ENCODE data around the gene EHD3.

EHD3 gene

GRCh38 chr2:31270131-31270530, 36.2 kb downstream of the EHD3 start:
- TF ChIP-seq CTCF (IDR thresholded peaks at IDR 0.05; ENCODE audit: low read depth, low read length, missing control alignments), result no peak
- Histone ChIP-seq H3K36me3 (replicated peaks) (peaks cover 2% of the 10 kb centered on the region), H3K27ac (no peak overlapping the region), H3K27me3 (replicated peaks) (no peaks in the 10 kb centered on the region), H3K4me3 (ENCODE audit: low read depth, low read length) (no peak overlapping the region)
- in situ Hi-C loops (cut with HindIII; ENCODE audit: low pct_ligation_motif_present, low sequenced_read_pairs), result no loop called here
- DNase-seq, result peak; percentile 34

DNA sequence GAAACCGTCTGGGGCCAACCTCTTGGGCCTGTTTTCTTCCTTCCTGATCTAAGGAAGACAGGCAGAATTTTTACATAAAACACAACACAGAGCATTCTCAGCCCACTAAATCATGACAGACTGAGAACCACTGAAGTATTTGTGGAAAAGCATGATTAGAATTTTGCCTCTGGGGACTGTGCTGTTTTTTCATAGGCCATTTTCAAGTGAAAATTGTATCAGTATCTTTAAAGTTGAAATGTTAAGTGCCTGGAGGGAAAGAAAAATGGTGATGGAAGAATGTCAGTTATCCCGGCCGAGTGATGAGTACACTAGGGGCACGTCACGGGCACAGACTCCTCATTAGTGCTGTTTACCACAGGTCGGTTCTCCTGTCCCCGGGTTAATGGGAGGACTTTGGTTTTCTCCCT, 36.9 kb downstream of the EHD3 start:
- H3K27ac ChIP-seq, result no peak overlapping the region
- in situ Hi-C loops (cut with HindIII; ENCODE audit: low pct_ligation_motif_present, low sequenced_read_pairs), result no loop called here

GRCh38 chr2:31271851-31272267, 37.9 kb downstream of the EHD3 start:
- H3K4me3 ChIP-seq (ENCODE audit: low read depth, low read length), result no peak overlapping the region
- H3K36me3 ChIP-seq (replicated peaks), result no peaks in the 10 kb centered on the region
- peak; percentile 42 for DNase-seq
- in situ Hi-C loops (cut with HindIII; ENCODE audit: low pct_ligation_motif_present, low sequenced_read_pairs), result no loop called here
- H3K27me3 ChIP-seq (replicated peaks), result no peaks in the 10 kb centered on the region
- H3K27ac ChIP-seq, result no peak overlapping the region
- no peak for TF ChIP-seq CTCF (IDR thresholded peaks at IDR 0.05; ENCODE audit: low read depth, low read length, missing control alignments)

More for the DNA sequence above, 36.9 kb downstream of the EHD3 start:
- no peak for TF ChIP-seq CTCF (IDR thresholded peaks at IDR 0.05; ENCODE audit: low read depth, low read length, missing control alignments)
- H3K27me3 ChIP-seq (replicated peaks), result no peaks in the 10 kb centered on the region
- no peak overlapping the region for H3K4me3 ChIP-seq (ENCODE audit: low read depth, low read length)
- no peaks in the 10 kb centered on the region for H3K36me3 ChIP-seq (replicated peaks)
- no peak for DNase-seq

DNA sequence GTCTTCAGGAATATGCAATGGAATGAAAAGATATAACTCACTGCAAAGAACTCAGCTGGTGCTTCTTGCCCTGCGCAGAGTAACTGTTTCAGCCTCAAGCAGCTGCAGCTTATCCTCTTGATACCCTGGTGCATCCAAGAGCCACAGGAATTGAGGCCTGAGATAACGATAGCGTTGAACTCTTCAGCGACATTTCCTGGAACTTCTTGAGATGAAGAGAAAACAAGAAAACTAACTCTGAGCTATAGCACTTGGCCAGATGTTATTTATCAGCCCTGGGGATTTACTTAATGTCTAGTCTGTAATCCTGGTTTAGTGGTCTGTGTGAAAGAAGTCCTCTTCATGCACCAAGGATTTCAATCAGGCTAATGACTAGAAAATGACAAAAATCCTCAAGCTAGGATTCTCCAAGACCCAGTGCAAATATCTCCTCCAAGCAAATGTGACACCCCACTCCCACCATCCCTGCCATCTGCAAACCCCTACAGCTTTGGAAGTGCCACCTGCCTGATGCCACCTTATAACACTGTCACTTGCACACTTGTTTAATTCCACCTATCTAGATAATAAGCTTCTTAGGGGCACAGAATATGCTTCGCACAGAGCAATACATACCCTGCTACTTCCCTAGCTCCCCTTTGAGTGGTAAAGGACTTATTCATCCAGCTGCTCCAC, 40.6 kb downstream of the EHD3 start:
- no peak for TF ChIP-seq CTCF (IDR thresholded peaks at IDR 0.05; ENCODE audit: low read depth, low read length, missing control alignments)
- in situ Hi-C loops (cut with HindIII; ENCODE audit: low pct_ligation_motif_present, low sequenced_read_pairs), result no loop called here

GRCh38 chr2:31275976-31276375, 42.0 kb downstream of the EHD3 start:
- no peaks in the 10 kb centered on the region for H3K27me3 ChIP-seq (replicated peaks)
- no peak for TF ChIP-seq CTCF (IDR thresholded peaks at IDR 0.05; ENCODE audit: low read depth, low read length, missing control alignments)

More for the DNA sequence above, 40.6 kb downstream of the EHD3 start:
- Histone ChIP-seq H3K27ac (no peak overlapping the region), H3K4me3 (ENCODE audit: low read depth, low read length) (no peak overlapping the region), H3K36me3 (replicated peaks) (no peaks in the 10 kb centered on the region), H3K27me3 (replicated peaks) (no peaks in the 10 kb centered on the region)
- DNase-seq, result peak; percentile 32

GRCh38 chr2:31277621-31278020, 43.7 kb downstream of the EHD3 start:
- H3K36me3 ChIP-seq (replicated peaks), result no peaks in the 10 kb centered on the region
- no peak overlapping the region for H3K4me3 ChIP-seq (ENCODE audit: low read depth, low read length)
- no peak for TF ChIP-seq CTCF (IDR thresholded peaks at IDR 0.05; ENCODE audit: low read depth, low read length, missing control alignments)
- H3K27ac ChIP-seq, result no peak overlapping the region
- DNase-seq, result no peak
- H3K27me3 ChIP-seq (replicated peaks), result no peaks in the 10 kb centered on the region
- in situ Hi-C loops (cut with HindIII; ENCODE audit: low pct_ligation_motif_present, low sequenced_read_pairs), result no loop called here

More at GRCh38 chr2:31275976-31276375, 42.0 kb downstream of the EHD3 start:
- H3K27ac ChIP-seq, result no peak overlapping the region
- no peaks in the 10 kb centered on the region for H3K36me3 ChIP-seq (replicated peaks)
- DNase-seq, result no peak
- no peak overlapping the region for H3K4me3 ChIP-seq (ENCODE audit: low read depth, low read length)
- in situ Hi-C loops (cut with HindIII; ENCODE audit: low pct_ligation_motif_present, low sequenced_read_pairs), result no loop called here

All from brain microvascular endothelial cell (primary cell).